Measurements from ENCODE around the gene TSFM. TPM values are rescaled to one million over a fixed set of nuclear protein-coding genes. Genes with fewer than 3 reads are reported as not detected.
A peak's percentile ranks its signal among the peaks of the same experiment; 100 is the strongest.

TSFM gene
- total RNA-seq, 1 donor from 2014 or later = 14.6 TPM

DNA sequence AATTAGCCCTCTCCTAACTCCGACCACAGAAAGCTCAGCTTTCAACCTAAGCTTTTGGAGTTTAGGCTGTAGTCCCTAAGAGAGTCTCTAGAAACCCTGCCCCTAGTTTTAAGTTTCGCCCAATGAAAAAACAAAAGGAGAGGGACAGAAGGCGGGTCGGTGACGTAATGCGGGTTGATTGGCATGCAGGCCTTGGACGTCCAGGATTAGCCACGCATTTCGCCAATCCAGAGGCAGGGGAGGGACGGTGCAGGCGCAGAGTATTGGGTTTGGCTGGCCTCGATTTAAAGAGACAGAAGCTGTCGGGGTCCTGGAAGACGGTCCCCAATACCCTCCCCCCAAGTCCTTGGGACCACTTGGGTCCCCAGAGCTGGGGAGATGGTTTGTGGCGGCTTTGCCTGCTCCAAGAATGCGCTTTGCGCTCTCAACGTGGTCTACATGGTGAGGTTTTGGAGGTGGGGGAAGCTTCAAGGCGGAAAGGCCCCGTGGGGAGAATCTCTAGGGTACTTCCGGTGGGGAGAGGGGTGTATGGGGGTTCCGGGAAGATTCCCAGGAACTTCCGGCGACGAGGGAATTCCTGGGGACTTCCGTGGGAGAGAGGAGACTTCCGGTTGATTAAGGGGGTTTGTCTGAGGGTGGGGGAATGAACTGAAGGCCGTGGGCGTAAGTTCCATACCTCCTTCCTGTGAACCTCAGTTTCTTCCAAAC lies 37.7 kb upstream of the TSFM start, which contains the start of gene TSPAN31:
TSS of gene TSPAN31 (plus strand) at position 263 of the 708 bp plus-strand sequence. CDS start at position 379, 116 bp downstream.
- peak; percentile 98 for DNase-seq (ENCODE audit: low spot score)
- peak; percentile 98 for ATAC-seq
- intact Hi-C loops (cut with DNase I) = no loop called here

- DNase-seq (ENCODE audit: low spot score) (no peak), ATAC-seq (peak; percentile 7)
- intact Hi-C loops (cut with DNase I) = no loop called here
Measured at GRCh38 chr12:57745485-57745881, 37.1 kb upstream of the TSFM start.

DNA sequence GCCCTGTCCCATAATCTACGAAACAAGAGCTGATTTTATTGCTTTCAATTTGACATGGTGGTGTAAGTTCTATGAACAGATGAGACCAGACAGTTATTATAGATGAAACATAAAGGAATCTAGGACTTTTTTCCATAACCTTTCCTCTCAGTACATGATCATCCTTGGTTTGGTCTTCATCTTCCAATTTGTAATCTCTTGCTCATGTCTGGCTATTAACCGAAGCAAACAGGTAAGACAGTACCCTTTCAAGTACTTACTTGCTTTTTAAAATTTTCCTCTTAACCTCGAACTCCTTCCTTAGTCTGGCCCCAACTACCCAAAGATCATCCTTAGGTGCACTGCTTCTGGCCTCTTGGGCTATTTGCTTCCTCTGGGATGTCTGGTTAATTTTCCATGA lies 36.6 kb upstream of the TSFM start:
- intact Hi-C loops (cut with DNase I) = no loop called here
- DNase-seq (ENCODE audit: low spot score) = no peak
- ATAC-seq = no peak

GRCh38 chr12:57749061-57749460 lies 33.5 kb upstream of the TSFM start:
- intact Hi-C loops (cut with DNase I) = no loop called here
- DNase-seq (ENCODE audit: low spot score) (no peak), ATAC-seq (no peak)

DNA sequence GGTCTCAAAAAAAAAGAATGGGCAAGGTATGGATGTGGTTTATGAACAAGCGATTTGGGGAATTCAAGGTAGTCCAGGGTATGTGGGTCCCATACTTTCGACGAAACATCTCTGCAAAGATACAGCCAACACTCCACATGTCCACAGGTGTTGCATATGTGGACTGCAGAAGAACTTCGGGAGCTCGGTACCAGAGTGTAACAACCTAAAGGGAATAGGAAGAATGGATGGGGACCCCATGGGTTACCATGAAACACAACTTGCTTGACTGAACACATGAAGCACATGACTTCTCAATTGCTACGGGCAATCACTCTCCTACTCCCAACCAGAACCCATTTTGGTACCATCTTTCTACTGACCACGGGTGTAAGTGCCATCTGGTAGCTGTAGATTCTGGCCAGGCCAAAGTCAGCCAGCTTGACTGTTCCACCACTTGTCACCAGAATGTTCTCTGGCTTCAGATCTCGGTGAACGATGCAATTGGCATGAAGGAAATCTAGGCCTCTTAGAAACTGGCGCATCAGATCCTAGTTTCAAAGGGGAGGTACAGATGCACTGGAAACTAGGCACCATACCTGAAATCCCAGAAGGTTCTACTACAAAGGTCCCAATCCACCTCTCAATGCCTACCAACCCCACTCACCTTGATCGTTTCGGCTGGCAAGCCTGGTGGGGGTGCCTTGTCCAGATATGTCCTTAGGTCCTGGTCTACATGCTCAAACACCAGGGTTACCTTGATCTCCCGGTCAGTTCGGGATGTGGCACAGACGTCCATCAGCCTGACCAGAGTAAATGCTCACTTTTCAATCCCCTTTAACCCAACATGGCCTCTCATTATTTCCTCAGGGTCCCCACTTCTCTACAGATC lies 31.8 kb upstream of the TSFM start:
- DNase-seq (ENCODE audit: low spot score) (no peak), ATAC-seq (no peak)
- intact Hi-C loops (cut with DNase I) = no loop called here

- intact Hi-C loops (cut with DNase I) = no loop called here
- ATAC-seq (no peak), DNase-seq (ENCODE audit: low spot score) (no peak)
Measured at GRCh38 chr12:57751432-57751787, 31.2 kb upstream of the TSFM start.

DNA sequence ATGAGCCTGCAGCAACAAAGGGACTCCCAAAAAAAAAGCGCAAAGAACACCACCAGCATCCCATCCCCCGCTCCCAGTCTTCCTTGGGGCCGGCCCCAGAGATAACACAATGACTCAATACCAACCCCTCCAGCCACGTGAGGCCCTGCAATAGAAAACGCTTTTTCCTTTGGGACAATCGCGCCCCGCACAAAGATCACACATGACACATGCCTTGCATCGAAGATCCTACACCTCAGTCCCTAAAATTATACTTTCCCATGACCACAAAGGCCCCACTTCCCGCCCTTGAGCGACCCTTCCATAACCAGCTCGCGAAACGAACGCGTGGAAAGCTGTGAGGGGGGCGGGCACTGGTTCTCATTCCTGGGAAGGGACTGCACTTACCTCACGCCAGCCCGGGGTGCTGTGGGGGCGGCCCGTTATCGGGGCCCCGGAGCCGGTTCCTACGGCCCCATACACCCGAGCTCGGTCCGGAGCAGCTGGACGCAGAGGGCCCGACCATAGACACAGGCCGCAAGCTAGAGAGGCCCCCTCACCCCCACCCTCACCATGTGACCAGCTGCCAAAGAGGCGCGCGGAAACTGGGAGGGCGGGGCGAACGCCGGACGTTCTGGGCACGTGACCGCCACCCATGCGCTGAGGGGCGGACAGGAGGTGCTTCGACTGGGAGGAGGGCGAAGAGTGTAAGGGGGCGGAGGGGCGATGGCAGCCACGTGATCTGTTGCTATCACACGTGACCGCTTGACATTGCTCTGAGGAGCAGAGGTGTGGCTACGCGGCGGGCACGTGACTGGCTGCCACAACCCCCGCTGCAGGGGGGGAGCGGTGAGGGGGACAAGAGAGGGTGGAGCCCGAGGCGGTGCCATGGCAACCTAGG lies 30.6 kb upstream of the TSFM start, which contains the start of gene CDK4:
TSS of gene CDK4 (minus strand) at position 523 of the 880 bp plus-strand sequence. CDS start 593 bp downstream, outside the sequence.
- ATAC-seq (peak; percentile 96), DNase-seq (ENCODE audit: low spot score) (peak; percentile 99)
- intact Hi-C loops (cut with DNase I) = no loop called here

DNA sequence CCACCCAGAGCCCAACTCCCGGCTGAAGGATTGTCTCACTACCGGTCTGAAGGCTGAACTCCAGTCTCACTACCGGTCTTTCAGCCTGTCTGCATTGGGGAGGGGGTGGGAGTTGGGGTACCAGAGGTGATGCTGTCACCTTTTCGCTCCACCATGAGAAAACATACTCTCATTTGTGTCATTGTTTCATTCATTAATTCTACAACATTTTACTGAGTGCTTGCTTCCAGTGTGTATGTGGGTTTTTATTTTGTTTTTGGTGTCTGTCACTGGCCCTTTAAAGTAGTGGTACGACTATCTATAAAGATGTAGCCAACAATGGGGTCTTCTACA lies 30.0 kb upstream of the TSFM start:
- DNase-seq (ENCODE audit: low spot score) = no peak
- intact Hi-C loops (cut with DNase I) = no loop called here
- no peak for ATAC-seq

GRCh38 chr12:57753756-57754337 lies 28.7 kb upstream of the TSFM start:
- intact Hi-C loops (cut with DNase I) = no loop called here
- ATAC-seq (no peak), DNase-seq (ENCODE audit: low spot score) (no peak)

DNA sequence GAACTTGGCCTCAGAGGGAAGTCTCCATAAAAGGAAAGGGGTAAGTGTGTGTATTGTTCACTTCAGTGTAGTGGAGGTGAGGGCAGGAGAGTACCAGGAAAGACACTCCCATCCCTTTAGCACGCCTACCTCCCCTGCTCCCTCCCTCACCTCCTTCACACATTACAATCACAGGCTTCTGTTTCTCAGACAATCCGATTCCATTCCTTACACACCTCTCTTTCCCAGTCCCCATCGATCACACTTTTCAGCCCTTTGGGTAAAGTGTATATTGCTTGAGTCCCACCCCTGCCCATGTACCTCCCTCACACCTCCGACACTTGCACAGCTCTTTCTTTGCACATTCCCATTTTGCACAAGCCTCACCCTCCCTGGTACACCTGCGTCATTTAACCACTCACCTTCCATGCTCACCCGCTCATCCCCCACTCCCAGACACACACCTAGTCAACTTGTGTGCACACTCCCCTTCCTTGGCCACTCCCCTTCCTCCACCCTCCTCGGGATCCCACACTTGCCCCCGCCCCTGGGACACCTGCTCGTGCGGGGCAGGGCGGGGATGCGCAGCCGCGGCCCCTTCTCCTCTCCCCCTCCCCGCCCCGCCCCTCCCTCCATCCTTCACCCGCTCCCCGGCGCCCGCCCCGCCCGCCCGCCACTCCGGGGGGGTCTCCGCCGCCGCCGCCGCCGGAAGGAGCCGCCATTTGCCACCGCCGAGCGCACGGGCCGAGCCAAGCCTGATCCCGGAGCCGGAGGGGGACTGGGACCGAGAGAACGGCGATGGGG lies 28.0 kb upstream of the TSFM start, which contains the start of gene MARCHF9:
TSS of gene MARCHF9 (plus strand) at position 693 of the 783 bp plus-strand sequence. CDS start 426 bp downstream, outside the sequence.
- intact Hi-C loops (cut with DNase I) = no loop called here
- ATAC-seq (no peak), DNase-seq (ENCODE audit: low spot score) (no peak)

DNA sequence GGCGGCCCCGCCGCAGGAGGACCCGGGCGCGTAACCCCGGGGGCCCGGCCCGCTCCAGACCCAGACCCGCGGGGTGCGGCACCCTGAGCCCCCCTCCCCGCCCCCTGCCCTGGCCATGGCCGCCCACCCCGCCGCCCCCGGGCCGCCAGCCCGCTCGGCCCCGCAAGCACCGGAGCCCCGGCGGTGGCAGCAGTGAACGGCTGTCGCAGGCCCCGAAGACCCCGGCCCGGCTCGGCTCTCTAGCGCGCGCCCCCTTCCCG lies 27.5 kb upstream of the TSFM start:
- ATAC-seq = no peak
- intact Hi-C loops (cut with DNase I) = no loop called here
- no peak for DNase-seq (ENCODE audit: low spot score)

GRCh38 chr12:57755454-57756372 lies 26.9 kb upstream of the TSFM start:
- no peak for DNase-seq (ENCODE audit: low spot score)

DNA sequence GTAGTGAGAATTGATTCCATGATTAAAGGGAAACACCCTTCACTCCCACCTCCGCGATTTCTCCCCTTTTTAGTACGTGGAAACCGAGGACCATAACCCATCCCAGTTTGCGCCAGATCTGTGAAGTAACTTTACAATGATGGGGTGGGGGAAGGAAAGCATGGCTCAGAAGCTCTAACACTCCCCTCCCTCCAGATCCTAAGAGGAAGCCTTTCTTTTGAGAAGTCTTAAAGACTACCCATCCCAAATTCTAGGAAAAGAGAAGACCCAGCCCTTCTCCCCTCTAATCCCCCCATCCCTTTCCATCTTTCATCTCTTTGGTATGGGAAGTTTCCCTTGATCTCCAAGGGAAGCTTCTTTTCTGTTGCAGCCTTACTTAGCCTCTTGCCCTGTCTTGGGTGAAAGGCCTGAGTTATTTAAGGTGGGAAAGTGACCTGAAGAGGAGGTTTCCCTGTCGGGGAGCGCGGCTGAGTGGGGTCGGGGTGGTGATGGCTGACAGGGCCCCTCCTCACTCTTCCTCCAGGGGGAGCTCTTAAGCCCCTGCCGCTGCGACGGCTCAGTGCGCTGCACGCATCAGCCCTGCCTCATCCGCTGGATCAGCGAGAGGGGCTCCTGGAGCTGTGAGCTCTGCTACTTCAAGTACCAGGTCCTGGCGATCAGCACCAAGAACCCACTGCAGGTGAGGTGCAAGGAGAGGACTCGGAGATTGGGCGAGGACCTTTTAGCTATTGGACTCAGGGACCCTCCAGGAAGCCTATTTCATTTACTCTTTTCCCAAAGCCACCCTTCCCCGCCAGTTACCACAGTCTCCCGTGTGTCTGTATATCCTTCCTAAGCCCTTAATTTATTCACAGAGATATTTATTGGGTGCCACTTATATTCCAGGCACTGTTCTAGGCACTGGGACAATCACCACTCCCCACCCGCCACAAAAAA lies 25.9 kb upstream of the TSFM start:
- DNase-seq (ENCODE audit: low spot score) = no peak
- no peak for ATAC-seq

More at GRCh38 chr12:57755454-57756372, 26.9 kb upstream of the TSFM start:
- intact Hi-C loops (cut with DNase I) = no loop called here
- no peak for ATAC-seq

GRCh38 chr12:57757771-57758170 lies 24.8 kb upstream of the TSFM start:
- intact Hi-C loops (cut with DNase I) = no loop called here
- ATAC-seq (no peak), DNase-seq (ENCODE audit: low spot score) (no peak)

More for the DNA sequence above, 25.9 kb upstream of the TSFM start:
- intact Hi-C loops (cut with DNase I) = no loop called here

GRCh38 chr12:57758552-57759359 lies 23.8 kb upstream of the TSFM start:
- ATAC-seq = no peak
- DNase-seq (ENCODE audit: low spot score) = no peak
- intact Hi-C loops (cut with DNase I) = no loop called here

Data from sciatic nerve (tissue), 2 donors.